Mucosa of rectum (tissue), 2 donors: ENCODE results near the gene TMEM125.
A peak's percentile ranks its signal among the peaks of the same experiment; 100 is the strongest.

ENCODE experiments used
- H3K27ac ChIP-seq, 2 donors: one replicate each; pipeline ENCODE4 v1.7.0; 2013; ENCODE audit warnings: inconsistent platforms in 2 of 2, low read depth in 2 of 2, low read length in 2 of 2
- H3K27me3 ChIP-seq, 2 donors: one replicate each; pipeline ENCODE4 v1.7.0; 2013; ENCODE audit warnings: low read length in 2 of 2; ENCODE audit not compliant: control insufficient read depth in 2 of 2, insufficient read depth in 2 of 2
- H3K36me3 ChIP-seq, 2 donors: one replicate each; pipeline ENCODE4 v1.7.0; 2013; ENCODE audit warnings: low read length in 2 of 2; ENCODE audit not compliant: control insufficient read depth in 2 of 2, insufficient read depth in 2 of 2
- H3K4me1 ChIP-seq, 2 donors: one replicate each; pipeline ENCODE4 v1.7.0; 2013; ENCODE audit warnings: low read length in 2 of 2, mild to moderate bottlenecking in 1 of 2; ENCODE audit not compliant: control insufficient read depth in 2 of 2, insufficient read depth in 2 of 2
- H3K4me3 ChIP-seq, 2 donors: one replicate each; pipeline ENCODE4 v1.7.0; 2013; ENCODE audit warnings: low read length in 2 of 2
- H3K9ac ChIP-seq, 2 donors: one replicate each; pipeline ENCODE4 v1.7.0; 2013; ENCODE audit warnings: low read length in 2 of 2, low read depth in 1 of 2, mild to moderate bottlenecking in 1 of 2
- H3K9me3 ChIP-seq, 2 donors: one replicate each; pipeline ENCODE4 v1.7.0; 2013; ENCODE audit warnings: low read length in 2 of 2; ENCODE audit not compliant: control insufficient read depth in 2 of 2
- donor health status: healthy.
- donor health status: Normal muscosa, but diverticular disease.

Gene TMEM125

GRCh38 chr1:43292216-43292615, 22.4 kb downstream of the TMEM125 start:
- Histone ChIP-seq H3K36me3 (no peaks in the 10 kb centered on the region), H3K27me3 (no peaks in the 10 kb centered on the region), H3K9ac (no peak overlapping the region), H3K4me3 (no peak overlapping the region), H3K4me1 (peaks cover 24 to 48% of the 10 kb centered on the region in 2 donors), H3K9me3 (no peaks in the 10 kb centered on the region), H3K27ac (no peak overlapping the region)

DNA sequence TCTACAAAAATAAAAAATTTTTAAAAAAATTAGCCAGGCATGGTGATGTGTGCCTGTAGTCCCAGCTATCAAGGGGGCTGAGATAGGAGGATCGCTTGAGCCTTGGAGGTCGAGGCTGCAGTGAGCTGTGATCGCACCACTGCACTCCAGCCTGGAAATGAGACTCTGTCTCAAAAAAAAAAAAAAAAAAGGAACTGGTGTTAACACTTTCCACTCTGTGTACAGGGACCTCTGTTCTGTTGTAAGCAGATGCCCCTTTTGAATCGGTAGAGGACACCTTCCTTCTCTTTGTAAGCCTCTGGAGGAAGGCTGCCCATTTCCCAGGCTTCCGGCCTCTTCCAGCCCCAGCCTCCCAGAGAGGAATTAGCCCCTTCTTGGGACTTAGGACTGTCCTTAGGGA, 22.9 kb downstream of the TMEM125 start:
- peak overlapping the region in 1 of 2 donors; percentile 73 for H3K27ac ChIP-seq
- H3K9me3 ChIP-seq, result no peaks in the 10 kb centered on the region
- no peaks in the 10 kb centered on the region for H3K27me3 ChIP-seq
- no peak overlapping the region for H3K4me3 ChIP-seq
- peaks cover 24 to 48% of the 10 kb centered on the region in 2 donors for H3K4me1 ChIP-seq
- H3K9ac ChIP-seq, result no peak overlapping the region
- no peaks in the 10 kb centered on the region for H3K36me3 ChIP-seq

- H3K4me3 ChIP-seq, result no peak overlapping the region
- peak overlapping the region in 1 of 2 donors; percentile 28 for H3K9ac ChIP-seq
- no peaks in the 10 kb centered on the region for H3K27me3 ChIP-seq
- peaks cover 24 to 48% of the 10 kb centered on the region in 2 donors for H3K4me1 ChIP-seq
- no peaks in the 10 kb centered on the region for H3K9me3 ChIP-seq
- no peaks in the 10 kb centered on the region for H3K36me3 ChIP-seq
- peak overlapping the region; percentile 56 to 73 for H3K27ac ChIP-seq
Observed at GRCh38 chr1:43293176-43293575, 23.4 kb downstream of the TMEM125 start.

DNA sequence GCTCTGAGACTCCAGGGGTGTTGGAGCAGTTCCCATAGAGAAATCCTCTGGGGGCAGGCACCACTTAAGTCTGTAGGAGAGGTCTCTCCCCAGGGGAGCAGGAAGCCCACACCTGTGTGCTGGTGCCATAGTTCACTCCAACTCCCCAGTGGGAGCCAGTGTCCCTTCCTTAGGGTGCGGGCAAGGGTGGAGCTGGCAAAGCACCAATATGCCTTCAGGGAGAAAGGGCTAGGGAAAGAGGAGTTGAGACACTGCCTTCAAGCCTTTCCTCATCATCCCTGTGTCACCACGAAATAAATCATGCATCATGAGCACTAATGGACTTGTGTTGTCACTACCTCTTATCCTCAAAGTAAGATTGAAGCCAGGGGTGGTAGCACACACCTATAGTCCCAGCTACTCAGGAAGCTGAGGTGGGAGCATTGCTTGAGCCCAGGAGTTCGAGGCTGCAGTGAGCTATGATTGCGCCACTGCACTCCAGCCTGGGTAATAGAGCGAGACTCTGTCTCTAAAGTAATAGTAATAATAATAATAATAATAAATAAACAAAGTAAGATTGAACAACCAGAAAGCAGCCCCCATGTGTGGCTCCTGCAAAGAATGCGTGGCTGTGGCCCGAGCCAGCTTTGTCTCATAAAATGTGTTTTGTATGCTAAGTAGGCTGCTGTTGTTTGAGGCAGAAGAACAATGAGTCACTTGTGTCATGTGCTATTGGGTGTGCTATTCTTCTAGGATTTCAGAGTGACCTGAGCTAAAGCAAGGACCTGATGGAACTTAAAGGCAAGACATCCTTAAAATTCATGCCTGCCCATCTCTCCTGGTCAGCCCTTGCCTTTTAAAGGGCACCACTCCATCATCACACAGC, 24.3 kb downstream of the TMEM125 start:
- H3K9me3 ChIP-seq, result no peaks in the 10 kb centered on the region
- H3K36me3 ChIP-seq, result no peaks in the 10 kb centered on the region
- no peak overlapping the region for H3K4me3 ChIP-seq
- H3K4me1 ChIP-seq, result peaks cover 24 to 48% of the 10 kb centered on the region in 2 donors
- no peaks in the 10 kb centered on the region for H3K27me3 ChIP-seq
- peak overlapping the region; percentile 59 to 73 for H3K27ac ChIP-seq
- H3K9ac ChIP-seq, result peak overlapping the region in 1 of 2 donors; percentile 28

GRCh38 chr1:43294761-43295160, 25.0 kb downstream of the TMEM125 start:
- Histone ChIP-seq H3K36me3 (no peaks in the 10 kb centered on the region), H3K4me3 (no peak overlapping the region), H3K27ac (peak overlapping the region; percentile 59 to 73), H3K9ac (peak overlapping the region in 1 of 2 donors; percentile 7), H3K27me3 (no peaks in the 10 kb centered on the region), H3K4me1 (peaks cover 24 to 46% of the 10 kb centered on the region in 2 donors), H3K9me3 (no peaks in the 10 kb centered on the region)

GRCh38 chr1:43296207-43296606, 26.4 kb downstream of the TMEM125 start:
- Histone ChIP-seq H3K36me3 (no peaks in the 10 kb centered on the region), H3K4me3 (no peak overlapping the region), H3K9ac (no peak overlapping the region), H3K4me1 (peaks cover 20 to 37% of the 10 kb centered on the region in 2 donors), H3K27ac (no peak overlapping the region), H3K27me3 (no peaks in the 10 kb centered on the region), H3K9me3 (no peaks in the 10 kb centered on the region)

DNA sequence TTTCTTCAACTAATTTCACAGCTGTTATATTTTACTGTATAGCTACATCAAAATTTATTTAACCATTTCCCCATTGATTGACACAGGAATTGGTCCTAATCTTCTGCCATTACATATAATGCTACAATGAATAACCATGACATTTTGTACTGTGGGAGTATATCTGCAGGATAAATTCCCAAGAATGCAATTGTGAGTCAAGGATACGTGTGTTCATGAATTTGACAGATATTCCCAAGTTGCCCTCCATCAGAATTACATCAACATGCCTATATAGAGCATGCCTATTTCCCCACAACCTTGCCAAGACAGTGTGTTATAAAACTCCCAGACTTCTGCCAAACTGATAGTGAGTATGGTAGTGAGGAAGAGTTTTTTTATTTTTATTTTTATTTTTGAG, 28.3 kb downstream of the TMEM125 start:
- no peak overlapping the region for H3K27ac ChIP-seq
- no peak overlapping the region for H3K9ac ChIP-seq
- H3K27me3 ChIP-seq, result no peaks in the 10 kb centered on the region
- H3K4me3 ChIP-seq, result no peak overlapping the region
- H3K9me3 ChIP-seq, result no peaks in the 10 kb centered on the region
- no peaks in the 10 kb centered on the region for H3K36me3 ChIP-seq
- H3K4me1 ChIP-seq, result peaks cover 30 to 42% of the 10 kb centered on the region in 2 donors

- peaks cover 35 to 42% of the 10 kb centered on the region in 2 donors for H3K4me1 ChIP-seq
- H3K27ac ChIP-seq, result no peak overlapping the region
- no peak overlapping the region for H3K9ac ChIP-seq
- no peaks in the 10 kb centered on the region for H3K9me3 ChIP-seq
- H3K4me3 ChIP-seq, result no peak overlapping the region
- no peaks in the 10 kb centered on the region for H3K27me3 ChIP-seq
- no peaks in the 10 kb centered on the region for H3K36me3 ChIP-seq
Observed at GRCh38 chr1:43299101-43299500, 29.3 kb downstream of the TMEM125 start.

- peak within 1 kb of the TSS; percentile 73 to 83 for H3K27ac ChIP-seq
- no peaks in the 10 kb centered on the region for H3K27me3 ChIP-seq
- no peaks in the 10 kb centered on the region for H3K9me3 ChIP-seq
- H3K36me3 ChIP-seq, result no peaks in the 10 kb centered on the region
- H3K4me3 ChIP-seq, result peak within 1 kb of the TSS in 1 of 2 donors; percentile 17
- H3K4me1 ChIP-seq, result peaks cover 29 to 33% of the 10 kb centered on the region in 2 donors
- peak within 1 kb of the TSS in 1 of 2 donors; percentile 34 for H3K9ac ChIP-seq
Observed at GRCh38 chr1:43300378-43301094, 30.8 kb downstream of the TMEM125 start, which contains the start of gene TIE1. Gene TIE1 (plus strand): TSS chr1:43300982. CDS start chr1:43301072, 90 bp downstream.

DNA sequence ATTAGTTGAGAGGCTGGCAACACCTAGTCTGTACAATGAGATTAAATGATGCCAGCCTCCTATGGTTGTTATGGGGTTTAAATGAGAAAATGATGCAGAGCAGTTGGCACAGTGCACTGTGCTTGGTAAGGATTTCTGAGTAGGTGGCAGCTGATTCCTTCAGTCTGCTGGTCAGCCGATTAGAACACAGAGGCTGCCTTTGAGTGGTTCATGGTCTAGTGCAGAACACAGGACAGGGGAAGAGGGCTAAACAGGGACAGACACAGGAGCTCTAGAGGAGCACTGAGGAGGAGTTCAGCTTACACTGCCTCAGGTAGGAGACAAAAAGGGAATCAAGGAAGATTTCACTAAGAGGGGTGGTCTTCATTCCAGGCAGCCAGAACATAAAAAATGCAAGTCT, 32.4 kb downstream of the TMEM125 start:
- Histone ChIP-seq H3K9ac (peak overlapping the region; percentile 26 to 34), H3K36me3 (no peaks in the 10 kb centered on the region), H3K4me3 (peak overlapping the region in 1 of 2 donors; percentile 41), H3K27me3 (no peaks in the 10 kb centered on the region), H3K4me1 (peaks cover 25 to 28% of the 10 kb centered on the region in 2 donors), H3K27ac (peak overlapping the region; percentile 73 to 83), H3K9me3 (no peaks in the 10 kb centered on the region)
